ENCODE measurements around the gene CDCP1.

CDCP1 gene

GRCh38 chr3:45034612-45035252 lies 111.4 kb downstream of the CDCP1 start:
- Histone ChIP-seq H3K36me3 (ENCODE audit: insufficient read depth, low read length) (no peaks in the 10 kb centered on the region), H3K4me3 (no peak overlapping the region), H3K9ac (ENCODE audit: insufficient read length) (no peak overlapping the region), H3K27ac (no peak overlapping the region), H3K9me3 (ENCODE audit: low read depth, low read length) (no peaks in the 10 kb centered on the region)
- DNase-seq (ENCODE audit: low read depth, low spot score): no peak
- TF ChIP-seq EZH2 (IDR thresholded peaks at IDR 0.05): no peak
- TF ChIP-seq FOXP2 (optimal IDR thresholded peaks at IDR 0.05; ENCODE audit: control extremely low read depth, extremely low read length, insufficient read depth): no peak
- TF ChIP-seq POLR2AphosphoS5 (IDR thresholded peaks at IDR 0.05; ENCODE audit: borderline replicate concordance, low read depth, low read length): no peak

GRCh38 chr3:45033791-45034190 lies 112.4 kb downstream of the CDCP1 start:
- no peak for TF ChIP-seq EZH2 (IDR thresholded peaks at IDR 0.05)
- Histone ChIP-seq H3K36me3 (ENCODE audit: insufficient read depth, low read length) (no peaks in the 10 kb centered on the region), H3K27ac (no peak overlapping the region), H3K4me3 (no peak overlapping the region), H3K9ac (ENCODE audit: insufficient read length) (no peak overlapping the region), H3K9me3 (ENCODE audit: low read depth, low read length) (no peaks in the 10 kb centered on the region)
- no peak for DNase-seq (ENCODE audit: low read depth, low spot score)
